HepG2 (cell line): ENCODE results near the gene RRN3. TPM values are rescaled to one million over a fixed set of nuclear protein-coding genes. Genes with fewer than 3 reads are reported as not detected.

ENCODE experiments used
- FIP1L1 ChIP-seq: fragments of 200-400 bp; formaldehyde crosslinking; IDR thresholded peaks from 2 replicates; pipeline ENCODE4 v1.6.1; 2018; ENCODE audit warnings: low read depth, mild to moderate bottlenecking, low read length, moderate library complexity, borderline replicate concordance; ENCODE audit not compliant: insufficient read depth
- FOXM1 ChIP-seq: sonication (generic); formaldehyde crosslinking; IDR thresholded peaks from 2 replicates; pipeline ENCODE4 v1.5.0; 2020; ENCODE audit warnings: missing genetic modification reagents
- HNRNPL ChIP-seq: fragments of 200-400 bp; formaldehyde crosslinking; IDR thresholded peaks from 2 replicates; pipeline ENCODE4 v1.6.1; 2017; ENCODE audit warnings: mild to moderate bottlenecking, low read depth, low read length
- HOXA3 ChIP-seq: sonication (generic); formaldehyde crosslinking; IDR thresholded peaks from 2 replicates; pipeline ENCODE4 v1.5.0; 2020; ENCODE audit warnings: missing genetic modification reagents
- HOXA5 ChIP-seq: sonication (generic); formaldehyde crosslinking; IDR thresholded peaks from 2 replicates; pipeline ENCODE4 v1.4.0; 2020; ENCODE audit warnings: missing genetic modification reagents
- RBFOX2 ChIP-seq: fragments of 200-400 bp; formaldehyde crosslinking; IDR thresholded peaks from 2 replicates; pipeline ENCODE4 v1.6.1; 2017; ENCODE audit warnings: low read depth, mild to moderate bottlenecking, low read length
- SAP130 ChIP-seq: IDR thresholded peaks from 2 replicates; pipeline ENCODE4 v1.6.1; 2016; ENCODE audit warnings: low read depth
- TMF1 ChIP-seq: sonication (generic); formaldehyde crosslinking; IDR thresholded peaks from 2 replicates; pipeline ENCODE4 v1.8.1; 2022; ENCODE audit warnings: low read depth, missing genetic modification reagents
- YEATS2 ChIP-seq: sonication (generic); formaldehyde crosslinking; IDR thresholded peaks from 2 replicates; pipeline ENCODE4 v1.4.0; 2020; ENCODE audit warnings: missing genetic modification reagents, borderline replicate concordance
- ZBTB7B ChIP-seq: sonication (generic); formaldehyde crosslinking; IDR thresholded peaks from 2 replicates; pipeline ENCODE4 v1.4.0; 2020; ENCODE audit warnings: missing genetic modification reagents
- ZFP41 ChIP-seq: sonication (generic); formaldehyde crosslinking; IDR thresholded peaks from 2 replicates; pipeline ENCODE4 v1.4.0; 2020; ENCODE audit warnings: mild to moderate bottlenecking, missing genetic modification reagents, borderline replicate concordance
- ZIK1 ChIP-seq: sonication (generic); formaldehyde crosslinking; IDR thresholded peaks from 2 replicates; pipeline ENCODE4 v1.5.0; 2020; ENCODE audit warnings: mild to moderate bottlenecking, low read depth, missing genetic modification reagents, borderline replicate concordance
- polyA plus RNA-seq, 8 experiments: library from polyadenylated mRNA; depleted of rRNA in 3 of 8; stranded (reverse) in 7 of 8; unstranded in 1 of 8; fragments of >200 nt; fragmentation: Illumina TruSeq in 4 of 8; extraction: Trizol in 4 of 8; gene quantifications; 2 replicates each; pipeline versions ENCODE4 v1.2.1 to v1.2.3, GENCODE V29; 2011 to 2016; ENCODE audit warnings: low read depth in 4 of 8, missing spikeins in 1 of 8, mixed read lengths in 1 of 8; ENCODE audit not compliant: insufficient read depth in 1 of 8
- total RNA-seq, 5 experiments: library from RNA; depleted of rRNA; stranded (reverse); fragments of >200 nt; fragmentation: Illumina TruSeq; extraction: Trizol; gene quantifications; 2 replicates each; pipeline ENCODE4 v1.2.3, GENCODE V29; 2016; ENCODE audit warnings: low read depth in 1 of 5
- TF ChIP-seq, protein P1 (sequence below): sonication (generic); formaldehyde crosslinking; IDR thresholded peaks from 2 replicates; pipeline ENCODE4 v1.5.1; 2020; ENCODE audit warnings: mild to moderate bottlenecking, missing genetic modification reagents, borderline replicate concordance
- TF ChIP-seq, protein P2 (sequence below): sonication (generic); formaldehyde crosslinking; IDR thresholded peaks from 2 replicates; pipeline ENCODE4 v1.8.1; 2023; ENCODE audit warnings: mild to moderate bottlenecking, inconsistent platforms, moderate library complexity, missing genetic modification reagents, borderline replicate concordance
- TF ChIP-seq, protein P3 (sequence below): sonication (generic); formaldehyde crosslinking; IDR thresholded peaks from 2 replicates; pipeline ENCODE4 v1.4.0; 2020; ENCODE audit warnings: mild to moderate bottlenecking, missing genetic modification reagents
- TF ChIP-seq, protein P4 (sequence below): sonication (generic); formaldehyde crosslinking; IDR thresholded peaks from 2 replicates; pipeline ENCODE4 v1.5.0; 2020; ENCODE audit warnings: mild to moderate bottlenecking, missing genetic modification reagents

Gene RRN3
- total and polyA plus RNA-seq, 2 of the 13 experiments (the other 11 are each of a cell fraction or from before 2014, with no cell fraction given): 45.8 to 67.0 TPM

DNA sequence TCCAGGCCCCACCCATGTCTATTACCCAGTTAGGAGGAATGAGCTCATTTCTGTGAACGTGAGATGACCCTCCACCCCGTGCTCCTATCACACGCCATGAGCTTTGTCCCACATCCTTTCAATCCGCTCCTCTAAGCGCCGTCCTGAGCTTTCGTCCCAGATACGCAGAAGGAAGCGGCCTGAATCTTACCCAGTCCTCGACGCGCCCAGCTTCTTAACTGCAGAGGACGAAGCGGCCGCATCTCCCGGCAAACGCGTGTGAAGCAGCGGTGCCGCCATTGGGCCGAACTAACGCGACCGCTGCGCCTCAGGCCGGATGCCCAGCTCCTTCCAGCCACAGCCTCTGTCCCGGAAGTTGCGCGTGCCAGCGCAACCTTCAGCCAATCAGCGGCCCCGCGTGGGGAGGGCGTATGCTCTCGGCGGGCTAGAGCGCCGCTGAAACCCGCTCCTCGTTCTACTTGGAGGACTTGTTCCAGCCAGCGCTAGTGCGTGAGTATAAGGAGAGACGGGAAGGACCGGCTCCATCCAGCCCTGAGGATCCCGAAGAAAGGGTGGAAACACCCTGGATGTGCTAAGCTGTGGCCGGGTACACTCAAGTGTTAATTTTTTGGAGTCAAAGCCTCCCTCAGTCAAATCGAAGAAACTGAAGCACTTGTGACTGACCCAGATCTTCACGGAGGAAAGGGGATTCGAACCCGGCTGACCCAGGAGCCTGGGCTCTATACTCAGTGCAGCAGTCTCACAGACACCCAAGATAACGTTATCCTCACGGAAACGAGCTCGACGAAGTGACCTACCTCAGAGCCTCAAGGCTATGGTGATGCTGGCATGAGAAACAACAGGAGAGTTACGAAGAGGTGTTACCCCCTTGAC, at the start of gene RRN3 (continued):
- TF ChIP-seq TMF1 (CRISPR knock-in tag) (peak; percentile 86), HNRNPL (peak; percentile 67; the same call in 1 of the 2 replicates), FIP1L1 (peak; percentile 54; the same call in 1 of the 2 replicates), YEATS2 (CRISPR knock-in tag) (peak; percentile 99), FOXM1 (CRISPR knock-in tag) (peak; percentile 20; the same call in 1 of the 2 replicates), ZFP41 (CRISPR knock-in tag) (0 out of 2 replicates have a peak, but pooled peaks have one; percentile 76), SAP130 (CRISPR knock-in tag) (peak; percentile 99), HOXA5 (CRISPR knock-in tag) (peak; percentile 57), ZBTB7B (peak; percentile 44; the same call in 1 of the 2 replicates), RBFOX2 (peak; percentile 94), ZIK1 (peak; percentile 88; the same call in 1 of the 2 replicates), HOXA3 (CRISPR knock-in tag) (peak; percentile 98)
- TF ChIP-seq, protein P1, sequence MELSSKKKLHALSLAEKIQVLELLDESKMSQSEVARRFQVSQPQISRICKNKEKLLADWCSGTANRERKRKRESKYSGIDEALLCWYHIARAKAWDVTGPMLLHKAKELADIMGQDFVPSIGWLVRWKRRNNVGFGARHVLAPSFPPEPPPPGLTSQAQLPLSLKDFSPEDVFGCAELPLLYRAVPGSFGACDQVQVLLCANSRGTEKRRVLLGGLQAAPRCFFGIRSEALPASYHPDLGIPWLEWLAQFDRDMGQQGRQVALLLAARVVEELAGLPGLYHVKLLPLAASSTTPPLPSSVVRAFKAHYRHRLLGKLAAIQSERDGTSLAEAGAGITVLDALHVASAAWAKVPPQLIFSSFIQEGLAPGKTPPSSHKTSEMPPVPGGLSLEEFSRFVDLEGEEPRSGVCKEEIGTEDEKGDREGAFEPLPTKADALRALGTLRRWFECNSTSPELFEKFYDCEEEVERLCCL (CRISPR knock-in tag): peak; percentile 90; the same call in 1 of the 2 replicates
- TF ChIP-seq, protein P2, sequence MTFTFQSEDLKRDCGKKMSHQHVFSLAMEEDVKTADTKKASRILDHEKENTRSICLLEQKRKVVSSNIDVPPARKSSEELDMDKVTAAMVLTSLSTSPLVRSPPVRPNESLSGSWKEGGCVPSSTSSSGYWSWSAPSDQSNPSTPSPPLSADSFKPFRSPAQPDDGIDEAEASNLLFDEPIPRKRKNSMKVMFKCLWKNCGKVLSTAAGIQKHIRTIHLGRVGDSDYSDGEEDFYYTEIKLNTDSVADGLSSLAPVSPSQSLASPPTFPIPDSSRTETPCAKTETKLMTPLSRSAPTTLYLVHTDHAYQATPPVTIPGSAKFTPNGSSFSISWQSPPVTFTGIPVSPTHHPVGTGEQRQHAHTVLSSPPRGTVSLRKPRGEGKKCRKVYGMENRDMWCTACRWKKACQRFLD (CRISPR knock-in tag): peak; percentile 61
- TF ChIP-seq, protein P3, sequence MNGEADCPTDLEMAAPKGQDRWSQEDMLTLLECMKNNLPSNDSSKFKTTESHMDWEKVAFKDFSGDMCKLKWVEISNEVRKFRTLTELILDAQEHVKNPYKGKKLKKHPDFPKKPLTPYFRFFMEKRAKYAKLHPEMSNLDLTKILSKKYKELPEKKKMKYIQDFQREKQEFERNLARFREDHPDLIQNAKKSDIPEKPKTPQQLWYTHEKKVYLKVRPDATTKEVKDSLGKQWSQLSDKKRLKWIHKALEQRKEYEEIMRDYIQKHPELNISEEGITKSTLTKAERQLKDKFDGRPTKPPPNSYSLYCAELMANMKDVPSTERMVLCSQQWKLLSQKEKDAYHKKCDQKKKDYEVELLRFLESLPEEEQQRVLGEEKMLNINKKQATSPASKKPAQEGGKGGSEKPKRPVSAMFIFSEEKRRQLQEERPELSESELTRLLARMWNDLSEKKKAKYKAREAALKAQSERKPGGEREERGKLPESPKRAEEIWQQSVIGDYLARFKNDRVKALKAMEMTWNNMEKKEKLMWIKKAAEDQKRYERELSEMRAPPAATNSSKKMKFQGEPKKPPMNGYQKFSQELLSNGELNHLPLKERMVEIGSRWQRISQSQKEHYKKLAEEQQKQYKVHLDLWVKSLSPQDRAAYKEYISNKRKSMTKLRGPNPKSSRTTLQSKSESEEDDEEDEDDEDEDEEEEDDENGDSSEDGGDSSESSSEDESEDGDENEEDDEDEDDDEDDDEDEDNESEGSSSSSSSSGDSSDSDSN (CRISPR knock-in tag): peak; percentile 76
- TF ChIP-seq, protein P4, sequence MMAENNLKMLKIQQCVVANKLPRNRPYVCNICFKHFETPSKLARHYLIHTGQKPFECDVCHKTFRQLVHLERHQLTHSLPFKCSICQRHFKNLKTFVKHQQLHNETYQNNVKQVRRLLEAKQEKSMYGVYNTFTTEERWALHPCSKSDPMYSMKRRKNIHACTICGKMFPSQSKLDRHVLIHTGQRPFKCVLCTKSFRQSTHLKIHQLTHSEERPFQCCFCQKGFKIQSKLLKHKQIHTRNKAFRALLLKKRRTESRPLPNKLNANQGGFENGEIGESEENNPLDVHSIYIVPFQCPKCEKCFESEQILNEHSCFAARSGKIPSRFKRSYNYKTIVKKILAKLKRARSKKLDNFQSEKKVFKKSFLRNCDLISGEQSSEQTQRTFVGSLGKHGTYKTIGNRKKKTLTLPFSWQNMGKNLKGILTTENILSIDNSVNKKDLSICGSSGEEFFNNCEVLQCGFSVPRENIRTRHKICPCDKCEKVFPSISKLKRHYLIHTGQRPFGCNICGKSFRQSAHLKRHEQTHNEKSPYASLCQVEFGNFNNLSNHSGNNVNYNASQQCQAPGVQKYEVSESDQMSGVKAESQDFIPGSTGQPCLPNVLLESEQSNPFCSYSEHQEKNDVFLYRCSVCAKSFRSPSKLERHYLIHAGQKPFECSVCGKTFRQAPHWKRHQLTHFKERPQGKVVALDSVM: peak; percentile 23; the same call in 1 of the 2 replicates
